A673 (cell line): ENCODE measurements around the gene LRRC37B.
"Not testable (repeated sequence)": the region's sequence is repeated elsewhere in the genome, so short reads cannot be mapped to it uniquely, and the experiment has no call there.

ENCODE experiments used
- EZH2 ChIP-seq: fragments of 200-600 bp; sonication (generic); IDR thresholded peaks from 2 replicates; pipeline ENCODE4 v1.6.1; 2017; ENCODE audit warnings: borderline replicate concordance, low read depth, mild to moderate bottlenecking, mixed read lengths, antibody characterized with exemption, low read length; ENCODE audit not compliant: poor library complexity, severe bottlenecking
- TF ChIP-seq, protein P1 (sequence below): fragments of 300-800, 200-600 bp; sonication (generic); conservative IDR thresholded peaks from 2 replicates; pipeline ENCODE4 v1.5.1; 2017; ENCODE audit warnings: low read depth, mild to moderate bottlenecking, antibody characterized with exemption, low read length, moderate library complexity, mixed read lengths

DNA sequence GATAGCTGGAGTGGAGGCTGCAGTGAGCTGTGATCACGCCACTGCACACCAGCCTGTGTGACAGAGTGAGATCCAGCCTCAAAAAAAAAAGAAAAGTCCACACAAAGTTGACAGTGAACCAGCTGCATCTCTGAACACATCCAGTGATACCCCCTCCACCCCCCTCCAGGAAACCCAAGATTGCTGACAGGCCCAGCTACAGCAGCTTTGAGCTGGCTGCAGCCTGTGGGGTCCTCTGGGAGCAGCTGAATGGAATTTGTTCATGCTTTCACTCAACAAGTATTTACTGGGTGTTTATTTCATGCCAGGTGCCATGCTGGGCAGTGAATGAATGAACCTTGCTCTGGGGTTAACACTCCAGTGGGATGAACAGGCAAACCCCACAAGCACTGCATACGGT is 56.9 kb downstream of the LRRC37B start:
- TF ChIP-seq, protein P1, sequence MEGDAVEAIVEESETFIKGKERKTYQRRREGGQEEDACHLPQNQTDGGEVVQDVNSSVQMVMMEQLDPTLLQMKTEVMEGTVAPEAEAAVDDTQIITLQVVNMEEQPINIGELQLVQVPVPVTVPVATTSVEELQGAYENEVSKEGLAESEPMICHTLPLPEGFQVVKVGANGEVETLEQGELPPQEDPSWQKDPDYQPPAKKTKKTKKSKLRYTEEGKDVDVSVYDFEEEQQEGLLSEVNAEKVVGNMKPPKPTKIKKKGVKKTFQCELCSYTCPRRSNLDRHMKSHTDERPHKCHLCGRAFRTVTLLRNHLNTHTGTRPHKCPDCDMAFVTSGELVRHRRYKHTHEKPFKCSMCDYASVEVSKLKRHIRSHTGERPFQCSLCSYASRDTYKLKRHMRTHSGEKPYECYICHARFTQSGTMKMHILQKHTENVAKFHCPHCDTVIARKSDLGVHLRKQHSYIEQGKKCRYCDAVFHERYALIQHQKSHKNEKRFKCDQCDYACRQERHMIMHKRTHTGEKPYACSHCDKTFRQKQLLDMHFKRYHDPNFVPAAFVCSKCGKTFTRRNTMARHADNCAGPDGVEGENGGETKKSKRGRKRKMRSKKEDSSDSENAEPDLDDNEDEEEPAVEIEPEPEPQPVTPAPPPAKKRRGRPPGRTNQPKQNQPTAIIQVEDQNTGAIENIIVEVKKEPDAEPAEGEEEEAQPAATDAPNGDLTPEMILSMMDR = not testable (repeated sequence)
- TF ChIP-seq EZH2 = not testable (repeated sequence)
